Natural killer cell treated with Interleukin-12 subunit alpha and Interleukin-12 subunit beta and Interleukin-15 and Interleukin-18, amount 100 ng/mL, for 72 hours (primary cell): ENCODE data around the gene MGAT5B. TPM values are rescaled to one million over a fixed set of nuclear protein-coding genes. Genes with fewer than 3 reads are reported as not detected.

Source experiments
- ATAC-seq, 2 donors: fragments of 150-1000 bp; cut with Tn5 transposase in 1 of 2; sonication (Bioruptor Pico), chemical (Tn5 transposase) in 1 of 2; 2 replicates each; pipeline ENCODE4 v1.10.0; 2021
- DNase-seq: peaks from one replicate; pipeline ENCODE4 v3.0.0; 2022; ENCODE audit warnings: low spot score
- H3K27ac Mint-ChIP-seq, 2 donors: 1 replicate in 1 of 2; 2 replicates in 1 of 2; pipeline ENCODE4 v1.8.0; 2022; ENCODE audit warnings: mixed read lengths in 2 of 2, mild to moderate bottlenecking in 1 of 2, moderate library complexity in 1 of 2
- H3K27me3 Mint-ChIP-seq, 2 donors: 1 replicate in 1 of 2; 2 replicates in 1 of 2; pipeline ENCODE4 v1.8.0; 2022; ENCODE audit warnings: mixed read lengths in 2 of 2
- H3K36me3 Mint-ChIP-seq: one replicate; pipeline ENCODE4 v1.8.0; 2022; ENCODE audit warnings: mixed read lengths
- H3K4me1 Mint-ChIP-seq, 2 donors: 1 replicate in 1 of 2; 2 replicates in 1 of 2; pipeline ENCODE4 v1.8.0; 2022; ENCODE audit warnings: low read depth in 2 of 2, mixed read lengths in 2 of 2, mild to moderate bottlenecking in 1 of 2
- H3K4me3 Mint-ChIP-seq: one replicate; pipeline ENCODE4 v1.8.0; 2022; ENCODE audit warnings: mixed read lengths
- H3K9me3 Mint-ChIP-seq: 2 replicates; pipeline ENCODE4 v1.8.0; 2022; ENCODE audit warnings: mixed read lengths
- total RNA-seq, 2 donors: library from RNA; stranded (reverse); gene quantifications; one replicate each; pipeline ENCODE4 v1.2.3, GENCODE V29; 2022

The MGAT5B gene
- total RNA-seq, 2 donors from 2014 or later = 0.59 TPM; not detected in 1

DNA sequence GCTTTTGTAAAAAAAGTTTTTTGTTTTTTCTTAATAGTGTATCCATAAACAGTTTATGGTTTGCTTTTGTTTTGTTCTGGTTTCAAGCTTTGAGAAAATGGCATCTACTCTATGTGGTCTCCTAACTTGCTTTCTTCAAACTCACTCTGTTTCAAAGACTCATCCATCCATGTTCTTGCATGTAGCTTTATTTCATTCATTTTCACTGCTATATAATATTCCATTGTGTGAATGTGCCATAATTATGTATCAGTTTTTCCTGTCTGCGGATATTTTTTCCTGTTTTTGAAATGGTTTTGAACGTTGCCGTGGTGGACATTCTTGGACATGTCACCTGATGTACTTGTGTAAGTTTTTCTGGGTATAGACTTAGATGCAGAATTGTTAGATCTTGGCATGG is 39.1 kb downstream of the MGAT5B start:
- H3K27ac Mint-ChIP-seq = no peak overlapping the region
- H3K27me3 Mint-ChIP-seq = peaks cover 8 to 14% of the 10 kb centered on the region in 2 donors

GRCh38 chr17:76909971-76910760 is 42.0 kb downstream of the MGAT5B start:
- H3K4me1 Mint-ChIP-seq = no peaks in the 10 kb centered on the region
- ATAC-seq (peak in 1 of 2 donors; percentile 24), DNase-seq (no peak)
- no peak overlapping the region for H3K4me3 Mint-ChIP-seq
- H3K27me3 Mint-ChIP-seq = peaks cover 18 to 21% of the 10 kb centered on the region in 2 donors
- H3K27ac Mint-ChIP-seq = no peak overlapping the region
- H3K36me3 Mint-ChIP-seq = no peaks in the 10 kb centered on the region
- peaks cover 3% of the 10 kb centered on the region for H3K9me3 Mint-ChIP-seq

More for the DNA sequence above, 39.1 kb downstream of the MGAT5B start:
- Mint-ChIP-seq H3K4me1 (no peaks in the 10 kb centered on the region), H3K4me3 (no peak overlapping the region), H3K36me3 (no peaks in the 10 kb centered on the region), H3K9me3 (peaks cover 3% of the 10 kb centered on the region)
- DNase-seq (no peak), ATAC-seq (no peak)

- H3K4me3 Mint-ChIP-seq = no peak overlapping the region
- H3K9me3 Mint-ChIP-seq = peaks cover 3% of the 10 kb centered on the region
- no peak for ATAC-seq
- DNase-seq = no peak
- no peak overlapping the region for H3K27ac Mint-ChIP-seq
- H3K36me3 Mint-ChIP-seq = no peaks in the 10 kb centered on the region
- H3K4me1 Mint-ChIP-seq = no peaks in the 10 kb centered on the region
- peaks cover 18 to 21% of the 10 kb centered on the region in 2 donors for H3K27me3 Mint-ChIP-seq
These were observed 43.3 kb downstream of the MGAT5B start for GRCh38 chr17:76911299-76912017.

DNA sequence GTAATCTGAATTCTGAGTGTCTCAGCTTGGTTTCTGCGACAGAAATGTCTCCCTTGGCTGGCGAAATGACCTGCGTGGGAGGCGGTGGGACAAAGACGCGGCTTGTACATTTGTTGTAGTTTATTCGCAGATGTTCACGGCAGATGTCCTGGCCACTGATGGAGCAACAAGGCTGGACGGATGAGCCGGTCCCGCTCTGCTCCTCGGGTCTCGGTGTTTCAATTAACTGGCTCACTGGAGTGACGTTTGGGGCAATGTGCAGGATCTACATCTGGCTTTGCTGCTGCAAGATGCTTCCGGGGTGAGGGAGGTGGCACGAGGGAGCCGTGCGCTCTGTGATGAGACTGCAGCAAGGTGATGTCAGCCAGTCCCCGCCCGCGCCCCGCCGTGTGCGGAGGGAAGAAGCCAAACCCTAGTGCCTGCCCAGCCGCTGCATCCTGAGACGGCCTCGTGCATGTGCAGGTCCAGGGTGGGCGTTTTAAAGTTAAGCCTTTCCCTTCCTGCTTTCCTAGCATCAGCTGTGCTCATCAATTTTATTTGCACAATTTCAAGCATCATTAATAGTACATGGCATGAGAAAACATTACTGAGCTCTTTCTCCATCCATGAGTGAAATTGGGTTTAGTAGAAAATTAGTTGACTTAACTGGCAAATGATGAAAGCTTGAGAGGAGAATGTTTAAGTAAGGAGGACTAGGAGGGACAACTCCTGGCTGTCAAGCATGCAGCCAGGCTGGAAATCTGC is 44.4 kb downstream of the MGAT5B start:
- Mint-ChIP-seq H3K4me1 (no peaks in the 10 kb centered on the region), H3K36me3 (no peaks in the 10 kb centered on the region), H3K9me3 (peaks cover 2% of the 10 kb centered on the region), H3K4me3 (no peak overlapping the region), H3K27ac (no peak overlapping the region), H3K27me3 (peaks cover 15 to 19% of the 10 kb centered on the region in 2 donors)
- DNase-seq (no peak), ATAC-seq (no peak)

GRCh38 chr17:76914937-76915336 is 46.7 kb downstream of the MGAT5B start:
- Mint-ChIP-seq H3K9me3 (no peaks in the 10 kb centered on the region), H3K27ac (no peak overlapping the region), H3K27me3 (peaks cover 7 to 11% of the 10 kb centered on the region in 2 donors), H3K4me1 (no peaks in the 10 kb centered on the region), H3K4me3 (no peak overlapping the region), H3K36me3 (no peaks in the 10 kb centered on the region)
- DNase-seq = no peak
- no peak for ATAC-seq

DNA sequence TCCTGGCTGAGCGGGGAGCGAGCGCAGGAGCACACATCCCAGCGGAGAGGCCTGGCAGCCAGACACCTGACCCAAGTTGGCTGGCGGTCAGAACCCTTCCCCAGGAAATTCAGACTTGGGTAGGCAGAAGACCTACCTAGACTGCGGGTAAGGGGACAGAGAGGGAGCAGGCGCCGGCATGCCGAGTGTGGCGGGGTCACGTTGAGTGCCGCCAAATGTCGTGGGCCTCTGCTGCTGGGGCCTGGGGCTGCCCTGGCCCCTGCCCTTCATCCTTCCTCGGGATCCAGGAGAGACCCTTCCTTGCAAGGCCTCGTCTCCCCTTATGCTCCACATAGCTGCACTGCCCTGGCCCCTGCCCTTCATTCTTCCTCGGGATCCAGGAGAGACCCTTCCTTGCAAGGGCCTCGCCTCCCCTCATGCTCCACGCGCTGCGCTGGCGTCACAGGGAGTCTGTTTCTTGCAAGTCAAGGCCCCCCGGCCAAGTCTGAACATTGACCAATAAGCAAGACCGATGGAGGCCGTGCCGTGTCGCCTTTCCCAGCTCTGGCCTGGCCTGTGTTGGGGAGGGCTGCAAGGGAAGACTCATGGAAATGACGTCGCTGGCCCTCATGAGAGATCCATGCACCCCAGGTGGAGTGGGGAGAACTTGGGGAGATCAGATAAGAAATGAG is 47.8 kb downstream of the MGAT5B start:
- H3K27me3 Mint-ChIP-seq = peaks cover 7 to 17% of the 10 kb centered on the region in 2 donors

DNA sequence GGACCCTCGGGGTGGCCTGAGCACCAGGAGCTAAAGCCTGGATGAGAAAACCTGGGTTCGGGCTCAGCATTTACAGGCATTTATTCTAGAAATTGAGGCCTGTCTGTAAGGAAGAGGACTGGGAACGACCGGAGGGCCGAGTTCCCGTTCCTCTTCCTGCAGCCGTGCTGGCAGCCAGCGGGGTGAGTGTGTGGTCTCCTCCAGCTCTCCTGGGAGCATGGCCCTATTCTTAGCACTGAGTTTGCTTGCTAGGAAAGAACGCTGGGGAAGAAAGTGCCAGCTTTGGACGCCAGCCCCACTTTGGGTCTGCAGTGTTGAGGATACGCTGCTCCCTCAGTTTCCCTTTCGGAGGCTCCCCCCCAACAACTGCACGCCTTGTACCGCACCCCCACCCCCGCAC is 49.6 kb downstream of the MGAT5B start:
- H3K4me3 Mint-ChIP-seq = no peak overlapping the region
- no peaks in the 10 kb centered on the region for H3K4me1 Mint-ChIP-seq
- DNase-seq (no peak), ATAC-seq (no peak)
- H3K27me3 Mint-ChIP-seq = peaks cover 7 to 17% of the 10 kb centered on the region in 2 donors
- H3K36me3 Mint-ChIP-seq = no peaks in the 10 kb centered on the region
- no peaks in the 10 kb centered on the region for H3K9me3 Mint-ChIP-seq
- H3K27ac Mint-ChIP-seq = no peak overlapping the region

More for the DNA sequence above, 47.8 kb downstream of the MGAT5B start:
- Mint-ChIP-seq H3K36me3 (no peaks in the 10 kb centered on the region), H3K9me3 (no peaks in the 10 kb centered on the region), H3K27ac (no peak overlapping the region), H3K4me1 (no peaks in the 10 kb centered on the region), H3K4me3 (no peak overlapping the region)
- DNase-seq (no peak), ATAC-seq (no peak)

DNA sequence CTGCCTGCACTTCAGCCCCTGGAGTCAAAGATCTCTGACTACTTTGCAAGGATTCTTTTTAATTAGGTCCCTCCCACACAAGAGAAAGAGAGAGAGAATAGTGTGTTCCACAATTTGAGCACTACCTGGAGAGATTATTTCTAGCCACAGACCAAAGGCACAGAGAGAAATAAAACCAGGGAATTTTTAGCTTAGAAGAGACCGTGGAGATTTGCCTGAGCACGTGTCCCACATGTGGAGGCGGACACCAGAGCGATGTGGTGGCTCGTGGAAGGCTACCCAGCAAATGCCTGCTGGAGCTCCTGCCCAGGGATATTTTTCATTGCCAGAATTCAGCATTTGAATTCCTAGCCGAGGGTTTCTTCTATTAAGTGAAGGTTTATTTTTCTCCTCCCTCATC is 50.6 kb downstream of the MGAT5B start:
- Mint-ChIP-seq H3K4me3 (no peak overlapping the region), H3K4me1 (no peaks in the 10 kb centered on the region), H3K27me3 (peaks cover 4 to 11% of the 10 kb centered on the region in 2 donors), H3K27ac (no peak overlapping the region), H3K36me3 (no peaks in the 10 kb centered on the region), H3K9me3 (no peaks in the 10 kb centered on the region)
- DNase-seq (no peak), ATAC-seq (no peak)

GRCh38 chr17:76920364-76921139 is 52.3 kb downstream of the MGAT5B start:
- Mint-ChIP-seq H3K4me3 (no peak overlapping the region), H3K27ac (no peak overlapping the region), H3K9me3 (no peaks in the 10 kb centered on the region), H3K27me3 (peaks cover 0 to 7% of the 10 kb centered on the region in 2 donors), H3K4me1 (no peaks in the 10 kb centered on the region), H3K36me3 (no peaks in the 10 kb centered on the region)
- peak; percentile 31 for DNase-seq
- ATAC-seq = no peak

DNA sequence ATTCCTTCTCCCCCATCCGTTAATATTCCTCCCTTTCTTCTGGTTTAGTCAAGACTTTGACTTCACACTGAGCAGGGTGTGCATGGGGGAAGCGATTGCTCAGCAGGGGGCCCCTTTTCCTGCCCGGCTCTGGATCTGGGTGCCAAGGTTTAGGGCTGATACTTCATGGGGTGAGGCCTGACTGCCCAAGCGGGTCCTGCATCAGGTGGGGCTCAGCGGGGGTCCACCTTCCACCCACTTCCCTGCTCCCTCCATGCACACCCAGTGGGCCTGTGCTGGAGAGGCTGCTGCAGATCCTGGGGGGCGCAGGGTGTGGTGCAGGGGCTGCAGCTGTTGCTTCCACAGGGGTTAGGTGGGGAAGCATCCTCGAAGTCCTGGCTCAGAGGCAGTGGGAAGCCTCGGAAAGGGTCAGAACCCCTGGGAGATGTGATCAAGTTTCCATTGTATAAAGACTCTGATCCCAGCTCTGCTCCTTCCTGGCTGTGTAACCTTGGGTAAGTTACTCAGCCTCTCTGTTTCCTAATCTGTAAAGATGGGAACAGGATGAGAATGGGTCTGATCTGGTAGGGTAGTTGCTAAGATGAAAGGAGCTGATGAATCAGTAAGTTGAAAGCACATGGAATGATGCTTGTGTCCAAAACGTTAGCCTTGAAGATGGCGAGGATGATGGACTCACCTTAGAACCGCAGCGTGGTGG is 53.3 kb downstream of the MGAT5B start:
- Mint-ChIP-seq H3K9me3 (no peaks in the 10 kb centered on the region), H3K27ac (no peak overlapping the region), H3K27me3 (peaks cover 0 to 7% of the 10 kb centered on the region in 2 donors), H3K36me3 (no peaks in the 10 kb centered on the region), H3K4me1 (no peaks in the 10 kb centered on the region), H3K4me3 (no peak overlapping the region)
- DNase-seq (peak; percentile 55), ATAC-seq (no peak)

- Mint-ChIP-seq H3K9me3 (no peaks in the 10 kb centered on the region), H3K4me3 (no peak overlapping the region), H3K27ac (no peak overlapping the region), H3K36me3 (no peaks in the 10 kb centered on the region), H3K27me3 (peaks cover 0 to 10% of the 10 kb centered on the region in 2 donors), H3K4me1 (no peaks in the 10 kb centered on the region)
- ATAC-seq = no peak
- peak; percentile 41 for DNase-seq
These were observed 53.9 kb downstream of the MGAT5B start for GRCh38 chr17:76922084-76922483.

- Mint-ChIP-seq H3K27ac (no peak overlapping the region), H3K36me3 (no peaks in the 10 kb centered on the region), H3K4me3 (no peak overlapping the region), H3K9me3 (no peaks in the 10 kb centered on the region), H3K27me3 (peaks cover 0 to 14% of the 10 kb centered on the region in 2 donors), H3K4me1 (no peaks in the 10 kb centered on the region)
- DNase-seq (no peak), ATAC-seq (no peak)
These were observed 54.8 kb downstream of the MGAT5B start for GRCh38 chr17:76922967-76923366.
